ENCODE results near the gene ANK3. TPM values are rescaled to one million over a fixed set of nuclear protein-coding genes. Genes with fewer than 3 reads are reported as not detected.

The ANK3 gene
- total RNA-seq, 2 donors from 2014 or later = 189 to 198 TPM

DNA sequence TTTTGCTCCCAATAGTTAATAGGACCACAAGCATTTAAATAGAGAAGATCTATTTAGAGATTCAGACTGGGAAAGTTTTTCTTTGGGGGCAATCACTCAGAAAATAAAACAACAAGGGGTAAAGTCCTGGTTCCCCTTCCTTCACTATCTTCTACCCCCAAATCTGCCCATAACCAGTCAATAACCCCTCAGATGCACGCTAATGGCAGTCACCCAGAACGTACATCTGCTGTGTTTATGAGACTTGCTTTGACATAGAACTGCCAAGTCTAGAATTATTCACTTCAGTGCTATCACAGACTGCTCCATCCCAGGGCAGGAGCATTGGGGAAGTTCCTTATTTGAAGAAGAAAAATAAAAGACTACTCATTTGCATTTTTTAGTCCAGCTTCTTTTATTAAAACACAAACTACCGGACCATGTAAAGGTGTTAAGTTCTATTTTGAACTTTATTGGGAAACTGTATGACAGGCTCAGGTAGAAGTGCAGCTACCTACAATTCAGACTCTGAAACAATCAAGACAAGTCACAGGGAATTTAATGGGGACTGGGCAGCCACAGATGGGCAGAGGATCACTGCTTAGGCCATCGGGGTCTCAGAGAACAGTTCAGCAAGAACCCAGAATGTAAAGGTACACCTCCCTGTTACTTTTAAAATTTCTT lies 38.4 kb downstream of the ANK3 start:
- Histone ChIP-seq H3K4me3 (no peak overlapping the region), H3K27me3 (no peaks in the 10 kb centered on the region), H3K36me3 (no peaks in the 10 kb centered on the region), H3K27ac (no peak overlapping the region), H3K9me3 (no peaks in the 10 kb centered on the region), H3K4me1 (peaks cover 0 to 27% of the 10 kb centered on the region in 2 donors)
- DNase-seq (ENCODE audit: low spot score) = no peak
- TF ChIP-seq, protein P1, sequence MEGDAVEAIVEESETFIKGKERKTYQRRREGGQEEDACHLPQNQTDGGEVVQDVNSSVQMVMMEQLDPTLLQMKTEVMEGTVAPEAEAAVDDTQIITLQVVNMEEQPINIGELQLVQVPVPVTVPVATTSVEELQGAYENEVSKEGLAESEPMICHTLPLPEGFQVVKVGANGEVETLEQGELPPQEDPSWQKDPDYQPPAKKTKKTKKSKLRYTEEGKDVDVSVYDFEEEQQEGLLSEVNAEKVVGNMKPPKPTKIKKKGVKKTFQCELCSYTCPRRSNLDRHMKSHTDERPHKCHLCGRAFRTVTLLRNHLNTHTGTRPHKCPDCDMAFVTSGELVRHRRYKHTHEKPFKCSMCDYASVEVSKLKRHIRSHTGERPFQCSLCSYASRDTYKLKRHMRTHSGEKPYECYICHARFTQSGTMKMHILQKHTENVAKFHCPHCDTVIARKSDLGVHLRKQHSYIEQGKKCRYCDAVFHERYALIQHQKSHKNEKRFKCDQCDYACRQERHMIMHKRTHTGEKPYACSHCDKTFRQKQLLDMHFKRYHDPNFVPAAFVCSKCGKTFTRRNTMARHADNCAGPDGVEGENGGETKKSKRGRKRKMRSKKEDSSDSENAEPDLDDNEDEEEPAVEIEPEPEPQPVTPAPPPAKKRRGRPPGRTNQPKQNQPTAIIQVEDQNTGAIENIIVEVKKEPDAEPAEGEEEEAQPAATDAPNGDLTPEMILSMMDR (IDR thresholded peaks at IDR 0.05) = no peak

- no peaks in the 10 kb centered on the region for H3K9me3 ChIP-seq
- H3K4me3 ChIP-seq = no peak overlapping the region
- H3K27ac ChIP-seq = no peak overlapping the region
- TF ChIP-seq, protein P1 (IDR thresholded peaks at IDR 0.05) = no peak
- H3K27me3 ChIP-seq = no peaks in the 10 kb centered on the region
- H3K4me1 ChIP-seq = peaks cover 0 to 27% of the 10 kb centered on the region in 2 donors
- no peak for DNase-seq (ENCODE audit: low spot score)
- H3K36me3 ChIP-seq = no peaks in the 10 kb centered on the region
Observed at GRCh38 chr10:60350400-60350799, 39.3 kb downstream of the ANK3 start.

DNA sequence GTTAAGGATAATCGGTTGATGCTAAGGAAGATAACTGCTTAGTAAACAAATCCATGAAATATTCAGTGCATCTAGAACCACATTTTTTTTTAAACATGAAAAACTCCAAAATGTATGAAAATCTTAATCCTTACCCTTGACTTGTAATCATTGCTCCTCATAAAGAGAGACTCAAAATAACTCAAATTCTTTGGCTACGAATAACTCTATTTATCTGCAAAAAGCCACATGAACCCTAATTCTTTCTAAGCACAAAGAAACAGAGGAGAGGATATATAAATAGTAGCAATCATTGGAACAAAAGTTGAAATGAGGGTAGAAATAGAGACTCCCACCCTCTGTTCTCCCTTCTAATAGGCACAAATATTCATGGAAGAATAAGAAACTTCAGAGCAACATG lies 40.2 kb downstream of the ANK3 start:
- H3K4me3 ChIP-seq = no peak overlapping the region
- DNase-seq (ENCODE audit: low spot score) = no peak
- H3K27me3 ChIP-seq = no peaks in the 10 kb centered on the region
- H3K4me1 ChIP-seq = peaks cover 0 to 26% of the 10 kb centered on the region in 2 donors
- H3K9me3 ChIP-seq = no peaks in the 10 kb centered on the region
- H3K27ac ChIP-seq = no peak overlapping the region
- no peaks in the 10 kb centered on the region for H3K36me3 ChIP-seq
- TF ChIP-seq, protein P1 (IDR thresholded peaks at IDR 0.05) = no peak

GRCh38 chr10:60348982-60349381 lies 40.7 kb downstream of the ANK3 start:
- peaks cover 0 to 22% of the 10 kb centered on the region in 2 donors for H3K4me1 ChIP-seq
- no peak for DNase-seq (ENCODE audit: low spot score)
- H3K9me3 ChIP-seq = no peaks in the 10 kb centered on the region
- TF ChIP-seq, protein P1 (IDR thresholded peaks at IDR 0.05) = no peak
- no peaks in the 10 kb centered on the region for H3K36me3 ChIP-seq
- no peaks in the 10 kb centered on the region for H3K27me3 ChIP-seq
- no peak overlapping the region for H3K4me3 ChIP-seq
- no peak overlapping the region for H3K27ac ChIP-seq

- Histone ChIP-seq H3K4me1 (peaks cover 0 to 11% of the 10 kb centered on the region in 2 donors), H3K4me3 (no peak overlapping the region), H3K9me3 (no peaks in the 10 kb centered on the region), H3K36me3 (no peaks in the 10 kb centered on the region), H3K27ac (no peak overlapping the region), H3K27me3 (no peaks in the 10 kb centered on the region)
- TF ChIP-seq, protein P1 (IDR thresholded peaks at IDR 0.05) = no peak
- DNase-seq (ENCODE audit: low spot score) = no peak
Observed at GRCh38 chr10:60347270-60347669, 42.4 kb downstream of the ANK3 start.

DNA sequence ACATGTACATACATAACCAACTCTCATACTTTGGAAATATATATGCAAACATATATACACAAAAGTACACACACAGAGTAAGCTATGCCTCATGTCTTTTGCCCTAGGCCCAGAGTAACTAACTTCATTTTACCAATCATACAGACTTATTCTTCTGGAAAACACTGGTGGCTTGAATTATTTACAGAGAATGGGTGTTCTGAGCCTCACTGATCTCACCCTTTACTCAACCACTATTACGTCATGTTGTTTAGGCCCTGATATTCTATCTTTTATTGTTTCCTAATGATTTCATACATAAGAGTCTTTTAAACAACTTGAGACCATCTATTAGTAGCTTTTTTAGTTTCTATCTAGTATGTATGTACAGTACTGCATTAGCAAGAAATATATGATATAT lies 43.0 kb downstream of the ANK3 start:
- TF ChIP-seq, protein P1 (IDR thresholded peaks at IDR 0.05) = no peak
- Histone ChIP-seq H3K4me3 (no peak overlapping the region), H3K27me3 (no peaks in the 10 kb centered on the region), H3K9me3 (no peaks in the 10 kb centered on the region), H3K27ac (no peak overlapping the region), H3K4me1 (peaks cover 0 to 11% of the 10 kb centered on the region in 2 donors), H3K36me3 (no peaks in the 10 kb centered on the region)
- no peak for DNase-seq (ENCODE audit: low spot score)
